NT2/D1 (cell line): ENCODE data around the gene ITGA3.

Experiments used
- DNase-seq: peaks from one replicate; pipeline ENCODE4 v3.0.0-alpha.2; 2011; ENCODE audit warnings: low read depth, low spot score
- H3K27me3 ChIP-seq: 2 replicates; pipeline ENCODE4 v1.6.0; 2011; ENCODE audit warnings: mild to moderate bottlenecking; ENCODE audit not compliant: insufficient read length, insufficient read depth
- H3K36me3 ChIP-seq: 2 replicates; pipeline ENCODE4 v1.6.1; 2011; ENCODE audit warnings: mild to moderate bottlenecking, low read length, mixed read lengths; ENCODE audit not compliant: insufficient read depth, insufficient read length
- H3K4me1 ChIP-seq: 2 replicates; pipeline ENCODE4 v1.5.1; 2011; ENCODE audit not compliant: insufficient read depth, insufficient read length
- H3K4me3 ChIP-seq: 2 replicates; pipeline ENCODE4 v1.5.1; 2011; ENCODE audit warnings: low read depth; ENCODE audit not compliant: insufficient read length
- H3K9ac ChIP-seq: 2 replicates; pipeline ENCODE4 v1.6.0; 2011; ENCODE audit warnings: low read depth; ENCODE audit not compliant: insufficient read length
- H3K9me3 ChIP-seq: 2 replicates; pipeline ENCODE4 v1.5.1; 2011; ENCODE audit warnings: mild to moderate bottlenecking, low read length; ENCODE audit not compliant: insufficient read depth
- SUZ12 ChIP-seq: IDR thresholded peaks from 2 replicates; pipeline ENCODE4 v1.6.1; 2011; ENCODE audit not compliant: insufficient read length, insufficient read depth; ENCODE audit errors: extremely low read depth
- YY1 ChIP-seq: IDR thresholded peaks from 2 replicates; pipeline ENCODE4 v1.6.1; 2011; ENCODE audit not compliant: insufficient read length, insufficient read depth
- ZNF274 ChIP-seq: IDR thresholded peaks from 2 replicates; pipeline ENCODE4 v1.6.1; 2011; ENCODE audit warnings: mild to moderate bottlenecking, low read depth, low read length

ITGA3 gene

GRCh38 chr17:50027881-50028735 is 27.8 kb upstream of the ITGA3 start:
- TF ChIP-seq SUZ12 (no peak), ZNF274 (no peak), YY1 (no peak)
- no peaks in the 10 kb centered on the region for H3K27me3 ChIP-seq
- peak; percentile 18 for DNase-seq
- peaks cover 15% of the 10 kb centered on the region for H3K9me3 ChIP-seq
- peak overlapping the region; percentile 5 for H3K4me3 ChIP-seq
- peak overlapping the region; percentile 47 for H3K9ac ChIP-seq
- peaks cover 13% of the 10 kb centered on the region for H3K4me1 ChIP-seq
- no peaks in the 10 kb centered on the region for H3K36me3 ChIP-seq

DNA sequence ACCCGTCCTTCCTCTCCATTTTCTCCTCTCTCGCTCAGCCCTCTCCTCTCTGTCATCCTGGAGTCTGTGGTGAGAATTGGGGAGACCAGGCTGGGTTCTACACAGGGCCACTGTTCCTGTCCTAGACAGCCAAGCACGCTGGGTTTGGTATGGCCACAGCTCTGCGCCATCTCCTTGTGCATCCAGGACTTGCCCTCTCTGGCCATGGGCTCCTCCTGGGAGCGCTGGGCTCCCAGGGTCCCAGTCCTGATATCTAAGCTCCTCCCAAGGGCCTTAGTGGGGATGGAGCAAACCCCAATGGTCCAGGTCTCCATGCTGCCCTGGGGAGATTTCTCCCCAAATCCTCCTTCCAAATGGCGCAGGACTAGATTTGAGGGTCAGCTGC is 27.2 kb upstream of the ITGA3 start:
- H3K9me3 ChIP-seq: peaks cover 11% of the 10 kb centered on the region
- no peaks in the 10 kb centered on the region for H3K36me3 ChIP-seq
- peak overlapping the region; percentile 47 for H3K9ac ChIP-seq
- no peaks in the 10 kb centered on the region for H3K27me3 ChIP-seq
- DNase-seq: no peak
- no peak overlapping the region for H3K4me3 ChIP-seq
- H3K4me1 ChIP-seq: peaks cover 13% of the 10 kb centered on the region
- TF ChIP-seq YY1 (no peak), ZNF274 (no peak), SUZ12 (no peak)

DNA sequence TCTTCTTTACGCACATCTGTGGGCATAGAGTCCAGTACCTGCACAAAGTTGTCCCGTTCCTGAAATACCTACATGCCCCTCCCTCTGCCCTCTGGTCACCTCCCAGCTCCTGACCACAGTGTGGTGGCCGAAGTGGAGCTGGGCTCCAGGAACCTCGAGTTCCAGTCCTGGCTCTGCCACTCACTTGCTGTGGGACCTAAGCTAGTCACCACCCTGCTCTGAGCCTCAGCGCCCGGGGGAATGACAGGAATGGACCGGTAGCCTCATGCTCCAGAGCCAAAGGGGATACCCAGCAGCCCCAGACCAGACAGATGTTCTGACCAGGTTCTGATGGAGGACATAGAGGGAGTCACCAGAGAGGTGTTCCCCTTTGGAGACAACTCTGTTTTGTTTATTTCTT is 26.7 kb upstream of the ITGA3 start:
- Histone ChIP-seq H3K27me3 (no peaks in the 10 kb centered on the region), H3K9me3 (peaks cover 8% of the 10 kb centered on the region), H3K4me3 (no peak overlapping the region), H3K4me1 (peaks cover 13% of the 10 kb centered on the region), H3K9ac (no peak overlapping the region), H3K36me3 (no peaks in the 10 kb centered on the region)
- no peak for DNase-seq
- no peak for TF ChIP-seq ZNF274
- TF ChIP-seq YY1: no peak

- H3K36me3 ChIP-seq: no peaks in the 10 kb centered on the region
- H3K4me3 ChIP-seq: no peak overlapping the region
- TF ChIP-seq ZNF274: no peak
- TF ChIP-seq YY1: no peak
- no peak for TF ChIP-seq SUZ12
- no peak overlapping the region for H3K9ac ChIP-seq
- DNase-seq: no peak
- H3K4me1 ChIP-seq: peaks cover 25% of the 10 kb centered on the region
- H3K9me3 ChIP-seq: no peaks in the 10 kb centered on the region
- no peaks in the 10 kb centered on the region for H3K27me3 ChIP-seq
These were observed 22.6 kb upstream of the ITGA3 start for GRCh38 chr17:50033316-50033715.

DNA sequence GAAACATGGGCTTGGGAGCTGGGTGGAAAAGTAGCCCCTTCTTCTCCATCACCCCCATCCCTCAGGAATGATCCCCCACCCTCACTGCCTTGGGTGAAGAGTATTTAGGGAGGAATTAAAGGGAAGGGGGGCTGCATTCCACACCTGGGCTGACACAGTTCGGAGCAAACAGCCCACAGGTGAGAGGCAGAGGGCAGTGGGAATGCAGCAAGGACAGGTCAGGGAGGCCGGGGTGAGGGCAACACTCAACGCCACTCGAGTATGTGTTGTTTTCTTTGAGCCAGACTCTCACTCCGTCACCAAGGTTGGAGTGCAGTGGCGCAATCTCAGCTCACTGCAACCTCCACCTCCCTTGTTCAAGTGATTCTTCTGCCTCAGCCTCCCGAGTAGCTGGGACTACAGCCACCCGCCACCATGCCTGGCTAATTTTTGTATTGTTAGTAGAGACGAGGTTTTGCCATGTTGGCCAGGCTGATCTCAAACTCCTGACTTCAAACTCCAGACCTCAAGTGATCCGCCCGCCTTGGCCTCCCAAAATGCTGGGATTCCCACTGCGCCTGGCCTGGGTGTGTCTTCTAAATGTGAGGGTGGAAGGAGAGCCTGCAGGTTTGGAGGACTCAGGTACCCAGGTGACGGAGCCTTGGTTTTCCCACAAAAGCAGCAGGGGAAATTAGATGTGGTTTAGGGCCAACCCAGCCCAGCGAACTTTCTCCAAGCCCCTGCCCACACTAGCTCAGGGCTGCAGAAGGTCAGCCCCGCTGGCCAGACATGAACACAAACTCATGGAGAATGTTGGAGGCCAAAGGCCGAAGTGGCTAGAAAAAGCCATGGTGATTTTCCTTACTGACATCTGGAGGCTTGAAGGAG is 21.2 kb upstream of the ITGA3 start:
- Histone ChIP-seq H3K27me3 (no peaks in the 10 kb centered on the region), H3K4me3 (no peak overlapping the region), H3K4me1 (peaks cover 19% of the 10 kb centered on the region), H3K9me3 (no peaks in the 10 kb centered on the region), H3K36me3 (no peaks in the 10 kb centered on the region), H3K9ac (no peak overlapping the region)
- no peak for TF ChIP-seq YY1
- no peak for TF ChIP-seq ZNF274
- no peak for TF ChIP-seq SUZ12
- DNase-seq: no peak

- Histone ChIP-seq H3K27me3 (no peaks in the 10 kb centered on the region), H3K36me3 (no peaks in the 10 kb centered on the region), H3K4me3 (no peak overlapping the region), H3K9ac (no peak overlapping the region), H3K4me1 (peaks cover 19% of the 10 kb centered on the region), H3K9me3 (no peaks in the 10 kb centered on the region)
- no peak for TF ChIP-seq ZNF274
- TF ChIP-seq YY1: no peak
- no peak for TF ChIP-seq SUZ12
- DNase-seq: no peak
These were observed 20.5 kb upstream of the ITGA3 start for GRCh38 chr17:50035421-50035879.

GRCh38 chr17:50035945-50036344 is 20.0 kb upstream of the ITGA3 start:
- Histone ChIP-seq H3K9me3 (no peaks in the 10 kb centered on the region), H3K4me1 (peaks cover 19% of the 10 kb centered on the region), H3K27me3 (no peaks in the 10 kb centered on the region), H3K4me3 (no peak overlapping the region), H3K9ac (no peak overlapping the region), H3K36me3 (no peaks in the 10 kb centered on the region)
- no peak for DNase-seq
- TF ChIP-seq YY1 (no peak), SUZ12 (no peak), ZNF274 (no peak)
